Astrocyte of the cerebellum (primary cell): ENCODE results near the gene CIDEB.

ENCODE experiments used
- DNase-seq: peaks from one replicate; pipeline ENCODE4 v3.0.0-alpha.2; 2011; ENCODE audit warnings: low read depth
- H3K4me3 ChIP-seq: 2 replicates; pipeline ENCODE4 v1.5.1; 2011; ENCODE audit warnings: mild to moderate bottlenecking, low read depth, low read length, moderate library complexity
- CTCF ChIP-seq: IDR thresholded peaks from 2 replicates; pipeline ENCODE4 v1.5.1; 2012; ENCODE audit warnings: low read length, low read depth, moderate library complexity, mild to moderate bottlenecking; ENCODE audit errors: missing control alignments
- in situ Hi-C: cut with HindIII; loops from 2 replicates; pipeline ENCODE4 v1.10.0; 2017; ENCODE audit warnings: low sequenced_read_pairs

Gene CIDEB

GRCh38 chr14:24263848-24264247 lies 43.9 kb downstream of the CIDEB start:
- H3K4me3 ChIP-seq, result no peak overlapping the region
- no peak for DNase-seq
- in situ Hi-C loops, result no loop called here
- TF ChIP-seq CTCF, result no peak

- TF ChIP-seq CTCF, result no peak
- no peak for DNase-seq
- H3K4me3 ChIP-seq, result no peak within 1 kb of the TSS
- in situ Hi-C loops, result no loop called here
Observed at GRCh38 chr14:24262821-24263733, 44.7 kb downstream of the CIDEB start, which contains the start of gene TGM1. TSS of gene TGM1 (minus strand) at chr14:24263177. CDS start at chr14:24262352, 825 bp downstream.

- no peak for DNase-seq
- in situ Hi-C loops, result no loop called here
- H3K4me3 ChIP-seq, result no peak overlapping the region
- TF ChIP-seq CTCF, result no peak
Observed at GRCh38 chr14:24261969-24262327, 45.8 kb downstream of the CIDEB start.

- H3K4me3 ChIP-seq, result no peak overlapping the region
- TF ChIP-seq CTCF, result no peak
- in situ Hi-C loops, result no loop called here
- no peak for DNase-seq
Observed at GRCh38 chr14:24261256-24261968, 46.4 kb downstream of the CIDEB start.

- no peak for TF ChIP-seq CTCF
- H3K4me3 ChIP-seq, result no peak overlapping the region
- in situ Hi-C loops, result no loop called here
- no peak for DNase-seq
Observed at GRCh38 chr14:24260780-24261157, 47.0 kb downstream of the CIDEB start.

GRCh38 chr14:24260026-24260779 lies 47.6 kb downstream of the CIDEB start:
- DNase-seq, result no peak
- H3K4me3 ChIP-seq, result no peak overlapping the region
- in situ Hi-C loops, result no loop called here
- TF ChIP-seq CTCF, result no peak
